Measurements from ENCODE around the gene YTHDF1.
"Not testable (repeated sequence)": the region's sequence is repeated elsewhere in the genome, so short reads cannot be mapped to it uniquely, and the experiment has no call there.

Gene YTHDF1

DNA sequence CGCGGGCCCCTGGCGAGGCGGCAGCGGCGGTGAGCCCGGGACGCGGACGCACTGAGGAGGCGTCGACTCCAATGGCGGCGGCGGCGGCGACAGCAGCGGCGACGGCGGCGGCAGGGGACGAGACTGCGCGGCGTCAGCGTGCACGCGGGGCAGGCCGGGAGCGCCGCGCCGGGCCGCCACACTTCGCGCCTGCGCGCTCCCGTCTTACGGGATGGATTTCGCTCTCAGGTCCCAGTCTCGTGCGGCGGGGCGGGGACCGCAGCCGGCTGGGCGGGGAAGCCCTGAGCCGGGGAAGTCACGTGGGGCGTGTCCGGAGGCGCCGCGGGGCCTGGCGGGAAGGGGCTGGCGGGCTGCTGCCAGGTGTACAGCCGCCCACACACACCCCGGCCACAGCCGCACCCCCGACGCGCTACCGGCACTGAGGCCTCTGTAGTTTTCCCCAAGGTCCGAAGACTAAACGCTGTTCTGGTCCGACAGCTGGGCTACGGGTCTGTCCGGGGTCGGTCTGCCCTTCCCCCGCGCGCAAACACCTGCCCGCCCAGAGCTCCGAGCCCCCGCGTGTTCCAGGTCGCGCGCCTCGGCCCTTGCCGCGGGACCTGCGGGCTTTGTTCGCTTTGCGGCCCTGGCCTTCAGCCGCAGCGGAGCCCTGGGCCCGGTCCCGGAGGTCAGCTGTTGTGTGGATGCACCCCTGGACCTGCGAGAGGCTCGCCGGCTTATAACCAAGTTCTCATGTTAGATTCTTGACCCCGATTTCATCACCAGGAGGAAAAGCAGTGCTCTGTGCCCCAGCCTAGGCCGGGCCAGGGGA is at the start of gene YTHDF1:
Gene YTHDF1, minus strand, starts transcription at position 91 of the 808 bp plus-strand sequence. CDS start 239 bp downstream, outside the sequence.
- FAIRE-seq = no peak

DNA sequence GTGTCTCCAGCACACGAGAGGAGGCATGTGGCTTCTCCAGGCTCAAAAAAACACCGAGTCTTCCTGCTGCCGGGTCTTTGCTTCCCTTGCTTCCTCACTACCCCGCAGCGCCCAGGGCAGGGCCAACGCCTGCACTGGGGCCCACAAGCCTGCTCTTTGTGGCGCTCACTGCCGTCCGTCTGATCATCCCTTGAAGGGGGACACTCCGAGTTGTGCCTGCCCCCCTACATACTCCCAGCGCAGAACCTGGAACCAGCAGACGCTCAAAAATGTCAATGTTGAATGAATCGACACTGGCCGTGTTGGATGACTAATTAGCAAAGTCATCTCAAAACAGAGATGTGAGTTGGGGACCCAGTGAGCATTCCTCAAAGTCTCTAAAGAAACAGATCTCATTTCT is 48.6 kb upstream of the YTHDF1 start:
- no peak for FAIRE-seq

DNA sequence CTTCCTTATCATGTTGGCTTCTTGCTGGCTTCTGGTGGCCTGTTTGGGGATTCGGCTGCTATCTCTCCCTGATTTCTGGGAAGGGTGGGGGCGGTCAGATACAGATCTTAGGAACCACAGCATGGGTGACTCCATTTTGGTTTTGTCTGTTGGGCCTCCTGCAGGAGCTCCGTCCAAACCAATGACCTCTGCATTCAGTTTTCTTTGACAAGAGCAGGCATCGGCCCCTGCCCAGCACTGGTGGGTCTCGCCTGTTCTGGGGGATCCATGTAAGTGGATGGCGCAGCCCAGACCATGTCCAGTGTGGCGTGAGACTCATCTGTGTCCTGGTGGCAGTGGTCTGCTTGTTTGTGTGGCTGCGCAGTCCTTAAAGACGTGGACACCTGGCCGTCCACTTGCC is 48.1 kb upstream of the YTHDF1 start:
- no peak for FAIRE-seq

- FAIRE-seq = no peak
Measured at GRCh38 chr20:63262836-63263235, 46.9 kb upstream of the YTHDF1 start.

GRCh38 chr20:63261795-63262528 is 46.0 kb upstream of the YTHDF1 start:
- FAIRE-seq = no peak

DNA sequence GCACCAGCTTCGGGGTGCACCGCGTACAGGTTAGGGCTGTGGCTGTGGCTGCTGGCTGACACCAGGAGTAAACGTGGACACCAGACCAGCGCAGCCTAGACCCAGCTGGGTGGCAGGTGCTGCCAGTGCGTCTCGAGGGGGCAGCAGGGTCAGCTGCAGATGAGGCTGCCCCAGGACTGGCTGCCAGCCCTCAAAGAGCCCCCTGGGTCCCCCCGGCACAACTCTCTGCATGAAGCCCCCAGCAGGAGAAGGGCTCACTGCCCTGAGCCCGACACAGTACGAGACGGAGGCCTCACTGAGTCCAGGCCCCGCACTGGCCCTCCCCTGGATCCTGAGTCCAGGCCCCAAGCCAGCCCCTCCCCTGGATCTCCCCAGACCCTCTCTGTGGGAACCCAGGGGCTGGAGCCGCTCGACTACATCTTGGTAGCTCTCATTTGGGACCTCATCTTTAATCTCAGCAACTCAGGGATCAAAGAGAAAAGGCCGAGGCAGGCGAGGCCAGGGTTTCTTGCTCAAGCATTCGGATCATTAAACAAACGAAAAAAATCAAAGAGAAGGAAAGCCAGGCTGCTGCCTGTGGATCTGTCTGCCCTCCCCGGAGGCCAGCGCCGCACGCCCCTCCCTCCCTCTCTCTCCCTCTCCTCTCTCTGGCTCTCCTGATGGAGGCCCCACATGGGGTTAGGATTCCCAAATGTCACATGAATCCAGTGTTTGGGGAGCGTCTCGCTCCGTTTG is 45.3 kb upstream of the YTHDF1 start:
- FAIRE-seq = no peak

GRCh38 chr20:63260521-63260920 is 44.6 kb upstream of the YTHDF1 start:
- FAIRE-seq = no peak

DNA sequence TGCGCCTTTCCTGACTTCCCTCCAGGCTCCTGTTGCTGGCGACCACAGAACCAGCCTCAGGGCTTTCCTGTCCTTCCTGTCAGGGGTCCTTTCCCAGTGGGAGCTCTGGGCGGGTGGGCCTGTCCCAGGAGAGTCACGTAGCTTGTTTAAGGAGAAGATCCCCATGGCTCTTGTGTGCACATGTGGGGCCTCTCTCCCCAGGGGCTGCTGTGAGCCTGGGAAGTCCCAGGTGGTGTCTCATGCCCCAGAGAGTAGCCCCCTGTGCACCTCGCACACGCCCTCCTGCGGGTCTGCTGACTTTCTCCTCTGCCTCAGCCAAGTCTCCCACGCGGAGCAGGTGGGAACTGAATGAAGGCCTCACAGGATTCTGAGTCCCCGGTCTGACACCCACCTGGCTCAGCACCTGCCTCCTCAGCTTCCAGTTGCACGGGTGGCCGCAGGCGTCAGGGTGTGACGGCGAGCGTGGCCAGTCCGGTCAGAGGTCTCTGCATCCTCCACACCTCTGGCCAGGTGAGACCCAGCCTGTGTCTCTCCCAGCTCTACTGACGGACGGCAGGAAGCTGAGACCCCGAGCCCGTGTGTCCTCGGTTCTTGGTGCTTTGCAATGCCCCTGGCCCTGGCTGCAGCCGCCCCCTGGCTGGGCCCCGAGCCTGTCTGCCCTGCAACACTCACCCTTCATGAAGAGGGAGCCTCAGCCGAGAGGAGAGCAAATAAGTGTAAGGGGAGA is 44.0 kb upstream of the YTHDF1 start:
- FAIRE-seq = no peak

DNA sequence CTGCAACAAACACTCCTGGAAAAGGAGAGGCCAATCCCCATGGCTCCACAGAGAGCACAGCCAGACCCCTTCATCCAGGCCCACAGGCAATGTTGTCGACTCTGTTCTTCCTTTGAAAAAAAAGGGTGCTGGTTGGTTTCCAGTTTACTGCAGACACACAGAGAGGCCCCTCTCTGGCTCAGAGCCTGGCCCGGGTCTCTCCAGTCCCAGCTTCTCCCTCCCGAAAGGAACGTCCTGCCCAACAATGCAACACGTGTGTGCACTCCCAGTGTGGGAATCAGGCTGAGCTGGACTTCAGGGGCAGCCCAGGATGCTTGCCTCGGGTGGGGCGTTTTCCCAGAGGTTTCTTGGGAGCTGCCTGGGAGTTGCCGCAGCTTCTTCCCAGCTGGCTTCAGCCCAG is 42.9 kb upstream of the YTHDF1 start:
- no peak for FAIRE-seq

- no peak for FAIRE-seq
Measured at GRCh38 chr20:63257629-63258028, 41.7 kb upstream of the YTHDF1 start.

- no peak for FAIRE-seq
Measured at GRCh38 chr20:63256954-63257353, 41.0 kb upstream of the YTHDF1 start.

- no peak for FAIRE-seq
Measured at GRCh38 chr20:63255931-63256704, 40.2 kb upstream of the YTHDF1 start.

DNA sequence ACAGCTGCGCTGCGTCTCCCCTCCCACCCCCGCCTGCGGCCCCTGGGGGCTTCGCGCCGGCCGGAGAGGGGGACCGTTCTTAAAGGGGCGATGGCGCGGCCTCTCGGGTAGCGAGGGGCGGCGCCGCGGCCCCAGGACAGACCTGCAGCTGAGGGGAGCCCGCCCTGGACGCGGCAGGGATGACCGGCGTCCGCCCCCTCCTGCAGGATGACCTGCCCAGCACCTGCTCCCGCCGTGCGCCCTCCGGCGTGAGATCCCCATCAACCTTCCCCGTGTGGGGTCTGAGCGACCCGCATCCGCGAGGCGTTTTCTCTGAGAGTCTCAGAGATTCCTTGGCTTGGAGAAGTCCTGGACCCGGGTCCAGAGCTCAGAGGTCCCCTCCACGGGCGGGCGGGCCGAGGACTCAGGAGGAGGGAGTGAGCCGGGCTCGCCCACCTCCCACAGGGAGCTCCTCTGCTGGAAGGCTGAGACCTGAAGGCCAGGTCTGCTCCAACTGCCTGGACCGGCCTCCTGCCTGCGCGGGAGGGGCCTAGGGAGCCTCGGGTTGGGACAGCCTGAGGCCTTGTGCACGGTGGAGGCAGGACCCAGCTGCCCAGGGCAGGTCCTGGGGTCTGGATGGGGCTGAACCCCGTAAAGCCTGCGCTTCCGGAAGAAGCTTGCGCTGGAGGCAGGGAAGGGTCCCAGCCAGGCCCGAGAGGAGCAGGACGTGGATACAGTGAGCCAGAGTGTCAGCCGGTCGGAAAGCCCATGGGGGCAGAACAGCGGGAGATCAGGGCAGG is 38.9 kb upstream of the YTHDF1 start:
- no peak for FAIRE-seq

GRCh38 chr20:63254232-63254605 is 38.3 kb upstream of the YTHDF1 start, which contains the start of gene NKAIN4:
TSS of gene NKAIN4 (minus strand) at chr20:63254463. CDS start at chr20:63254450, 13 bp downstream.
- FAIRE-seq = no peak

GRCh38 chr20:63253438-63254231 is 37.7 kb upstream of the YTHDF1 start:
- FAIRE-seq = no peak

DNA sequence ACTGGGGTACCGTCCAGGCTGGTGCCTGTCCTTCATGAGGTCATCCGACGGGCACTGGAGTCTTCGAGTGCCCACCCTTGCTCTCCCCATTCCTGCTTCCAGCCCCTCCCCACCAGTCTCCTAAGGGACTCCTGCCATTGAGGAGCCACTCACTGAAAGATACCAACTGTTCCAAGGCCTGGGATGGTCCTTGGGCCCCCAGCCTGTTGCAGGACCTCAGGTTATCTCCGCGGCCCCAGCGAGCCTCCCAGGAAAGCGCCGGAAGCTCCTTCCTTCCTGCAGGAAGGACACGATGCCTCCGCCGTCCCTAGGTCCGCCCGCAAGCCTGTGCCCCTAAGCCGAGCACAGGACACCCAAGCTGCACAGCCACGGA is 37.1 kb upstream of the YTHDF1 start:
- no peak for FAIRE-seq

- FAIRE-seq = no peak
Measured at GRCh38 chr20:63252284-63252711, 36.4 kb upstream of the YTHDF1 start.

GRCh38 chr20:63251350-63251749 is 35.4 kb upstream of the YTHDF1 start:
- FAIRE-seq = not testable (repeated sequence)

DNA sequence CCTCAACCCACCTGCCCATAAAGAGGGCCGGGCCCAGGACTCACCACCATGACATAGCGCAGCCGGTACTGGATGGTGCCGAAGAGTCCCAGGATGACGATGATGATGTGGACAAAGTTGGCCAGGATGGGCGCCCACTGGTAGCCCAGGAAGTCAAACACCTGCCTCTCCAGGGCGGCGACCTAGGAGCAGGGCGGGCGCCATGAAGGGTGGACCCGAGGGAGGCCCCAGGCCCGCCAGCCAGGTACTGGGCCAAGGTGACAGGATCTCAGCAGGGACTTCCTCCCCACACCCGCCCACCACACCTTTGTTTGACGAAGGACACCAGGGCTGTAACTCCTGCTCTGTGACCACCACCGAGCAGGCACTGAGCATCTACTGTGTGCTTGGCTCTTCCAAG is 34.0 kb upstream of the YTHDF1 start:
- no peak for FAIRE-seq
